Measurements from ENCODE around the gene C2orf81.
"Not testable (repeated sequence)": the region's sequence is repeated elsewhere in the genome, so short reads cannot be mapped to it uniquely, and the experiment has no call there.

C2orf81 gene

GRCh38 chr2:74461187-74462053 is 40.0 kb upstream of the C2orf81 start:
- Histone ChIP-seq H3K27ac (no peak overlapping the region), H3K36me3 (ENCODE audit: insufficient read depth) (no peaks in the 10 kb centered on the region), H3K4me2 (no peak overlapping the region), H2AFZ (ENCODE audit: low read depth) (no peak overlapping the region), H3K9ac (no peak overlapping the region), H3K27me3 (ENCODE audit: insufficient read depth, low read depth) (no peaks in the 10 kb centered on the region), H3K79me2 (ENCODE audit: insufficient read depth, low read depth) (peaks cover 19% of the 10 kb centered on the region), H3K4me1 (ENCODE audit: low read depth, poor library complexity, severe bottlenecking) (peaks cover 22% of the 10 kb centered on the region), H4K20me1 (ENCODE audit: insufficient read depth) (no peaks in the 10 kb centered on the region), H3K4me3 (IDR thresholded peaks at IDR 0.05; ENCODE audit: insufficient read depth, low read depth, low read length) (no peak overlapping the region)
- TF ChIP-seq CTCF (conservative IDR thresholded peaks at IDR 0.05; ENCODE audit: low read depth, low read length): peak; percentile 44; the same call in 1 of the 2 replicates

- H3K4me2 ChIP-seq; H3K27ac ChIP-seq; H3K4me3 ChIP-seq (IDR thresholded peaks at IDR 0.05; ENCODE audit: insufficient read depth, low read depth, low read length); H2AFZ ChIP-seq (ENCODE audit: low read depth); H3K27me3 ChIP-seq (ENCODE audit: insufficient read depth, low read depth); H3K36me3 ChIP-seq (ENCODE audit: insufficient read depth); H3K9ac ChIP-seq; H4K20me1 ChIP-seq (ENCODE audit: insufficient read depth): not testable (repeated sequence)
- Histone ChIP-seq H3K4me1 (ENCODE audit: low read depth, poor library complexity, severe bottlenecking) (peaks cover 26% of the 10 kb centered on the region), H3K79me2 (ENCODE audit: insufficient read depth, low read depth) (peaks cover 31% of the 10 kb centered on the region)
These were observed 38.8 kb upstream of the C2orf81 start for GRCh38 chr2:74460187-74460586.

- peaks cover 29% of the 10 kb centered on the region for H3K79me2 ChIP-seq (ENCODE audit: insufficient read depth, low read depth)
- H3K4me1 ChIP-seq (ENCODE audit: low read depth, poor library complexity, severe bottlenecking): peaks cover 26% of the 10 kb centered on the region
- not testable (repeated sequence) for H3K36me3 ChIP-seq (ENCODE audit: insufficient read depth); H3K27ac ChIP-seq; H3K27me3 ChIP-seq (ENCODE audit: insufficient read depth, low read depth); H3K9ac ChIP-seq; H3K4me3 ChIP-seq (IDR thresholded peaks at IDR 0.05; ENCODE audit: insufficient read depth, low read depth, low read length); H4K20me1 ChIP-seq (ENCODE audit: insufficient read depth); H2AFZ ChIP-seq (ENCODE audit: low read depth)
- H3K4me2 ChIP-seq: peak overlapping the region; percentile 85; the same call in 1 of the 2 replicates
These were observed 38.2 kb upstream of the C2orf81 start for GRCh38 chr2:74459503-74460118.

GRCh38 chr2:74458938-74459363 is 37.5 kb upstream of the C2orf81 start:
- Histone ChIP-seq H3K36me3 (ENCODE audit: insufficient read depth) (no peaks in the 10 kb centered on the region), H3K4me3 (IDR thresholded peaks at IDR 0.05; ENCODE audit: insufficient read depth, low read depth, low read length) (peak overlapping the region; percentile 6), H3K79me2 (ENCODE audit: insufficient read depth, low read depth) (peaks cover 22% of the 10 kb centered on the region), H3K4me2 (peak overlapping the region; percentile 85), H3K27me3 (ENCODE audit: insufficient read depth, low read depth) (no peaks in the 10 kb centered on the region), H4K20me1 (ENCODE audit: insufficient read depth) (no peaks in the 10 kb centered on the region), H2AFZ (ENCODE audit: low read depth) (no peak overlapping the region), H3K4me1 (ENCODE audit: low read depth, poor library complexity, severe bottlenecking) (peaks cover 27% of the 10 kb centered on the region), H3K9ac (peak overlapping the region; percentile 43; the same call in 1 of the 2 replicates), H3K27ac (peak overlapping the region; percentile 27; the same call in 1 of the 2 replicates)
- no peak for TF ChIP-seq CTCF (conservative IDR thresholded peaks at IDR 0.05; ENCODE audit: low read depth, low read length)

GRCh38 chr2:74458132-74458937 is 36.9 kb upstream of the C2orf81 start, which contains the start of gene WBP1:
WBP1 (plus strand) TSS chr2:74458438; CDS start chr2:74458603, 165 bp downstream.
- TF ChIP-seq CTCF (conservative IDR thresholded peaks at IDR 0.05; ENCODE audit: low read depth, low read length): no peak
- Histone ChIP-seq H3K4me2 (peak within 1 kb of the TSS; percentile 99), H2AFZ (ENCODE audit: low read depth) (peak within 1 kb of the TSS; percentile 94; the same call in 1 of the 2 replicates), H3K4me1 (ENCODE audit: low read depth, poor library complexity, severe bottlenecking) (peaks cover 25% of the 10 kb centered on the region), H4K20me1 (ENCODE audit: insufficient read depth) (no peaks in the 10 kb centered on the region), H3K36me3 (ENCODE audit: insufficient read depth) (no peaks in the 10 kb centered on the region), H3K4me3 (IDR thresholded peaks at IDR 0.05; ENCODE audit: insufficient read depth, low read depth, low read length) (peak within 1 kb of the TSS; percentile 84), H3K27ac (peak within 1 kb of the TSS; percentile 89), H3K9ac (peak within 1 kb of the TSS; percentile 80), H3K79me2 (ENCODE audit: insufficient read depth, low read depth) (peaks cover 18% of the 10 kb centered on the region; the same call in 1 of the 2 replicates), H3K27me3 (ENCODE audit: insufficient read depth, low read depth) (no peaks in the 10 kb centered on the region)
